OCI-LY1 (cell line): ENCODE measurements around the gene NEK6.

Source experiments
- CTCF ChIP-seq: fragments of 200-600 bp; sonication (generic), shearing (Covaris generic); IDR thresholded peaks from 2 replicates; pipeline ENCODE4 v1.5.1; 2017; ENCODE audit warnings: mild to moderate bottlenecking, antibody characterized with exemption, low read length, moderate library complexity, mixed read lengths
- EZH2 ChIP-seq: fragments of 200-600 bp; sonication (generic), shearing (Covaris generic); IDR thresholded peaks from 2 replicates; pipeline ENCODE4 v1.8.0; 2017; ENCODE audit warnings: borderline replicate concordance, mixed run types, mild to moderate bottlenecking, antibody characterized with exemption, low read length, moderate library complexity, mixed read lengths

GRCh38 chr9:124296796-124297550 is 39.2 kb downstream of the NEK6 start:
- TF ChIP-seq CTCF (no peak), EZH2 (no peak)
